Measurements from ENCODE around the gene LENG1.

The LENG1 gene

DNA sequence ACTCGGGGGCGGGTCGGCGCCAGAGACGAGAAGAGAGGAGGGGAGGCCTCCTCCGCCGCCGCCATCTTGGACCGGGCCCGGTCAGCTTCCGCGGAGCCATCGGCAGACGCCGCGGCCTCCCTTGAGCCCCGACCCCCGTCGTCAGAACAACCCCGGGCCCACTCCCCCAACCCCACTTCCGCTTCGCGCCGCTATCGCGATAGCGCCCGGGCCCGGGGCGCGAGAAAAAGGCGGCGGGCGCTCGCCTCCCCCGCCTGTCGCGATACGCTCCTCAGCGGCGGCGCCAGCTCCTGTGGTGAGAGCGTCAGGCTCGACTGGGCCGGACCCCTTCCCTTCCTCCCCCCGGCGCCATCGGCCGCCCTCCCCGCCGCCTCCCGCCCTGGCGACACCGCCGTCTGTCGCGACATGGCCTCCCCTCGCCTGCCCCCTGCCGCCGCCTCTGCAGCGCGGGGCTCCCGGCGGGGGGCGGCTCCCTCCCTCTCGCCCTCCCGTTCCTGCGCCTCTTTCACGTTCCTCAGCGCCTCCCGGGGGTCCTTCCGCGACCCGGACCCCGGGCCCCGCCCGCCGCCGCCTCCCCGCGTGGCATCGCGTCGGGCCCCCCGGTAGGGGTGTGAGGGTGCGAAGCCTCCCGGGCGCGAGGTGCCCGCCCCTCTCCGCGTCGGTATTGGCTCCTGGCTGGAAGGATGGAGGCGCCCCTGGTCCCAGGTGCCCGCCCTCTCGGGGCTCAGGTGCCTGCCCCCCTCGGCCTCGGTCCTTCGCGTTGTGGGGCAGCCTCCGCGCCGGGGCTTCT lies 21.6 kb downstream of the LENG1 start, which contains the start of gene CNOT3:
Gene CNOT3 (plus strand): TSS at position 64 of the 790 bp plus-strand sequence. CDS start 5,217 bp downstream, outside the sequence.
- no peak for DNase-seq

GRCh38 chr19:54136864-54137698 lies 22.4 kb downstream of the LENG1 start:
- peak; percentile 100 for DNase-seq

DNA sequence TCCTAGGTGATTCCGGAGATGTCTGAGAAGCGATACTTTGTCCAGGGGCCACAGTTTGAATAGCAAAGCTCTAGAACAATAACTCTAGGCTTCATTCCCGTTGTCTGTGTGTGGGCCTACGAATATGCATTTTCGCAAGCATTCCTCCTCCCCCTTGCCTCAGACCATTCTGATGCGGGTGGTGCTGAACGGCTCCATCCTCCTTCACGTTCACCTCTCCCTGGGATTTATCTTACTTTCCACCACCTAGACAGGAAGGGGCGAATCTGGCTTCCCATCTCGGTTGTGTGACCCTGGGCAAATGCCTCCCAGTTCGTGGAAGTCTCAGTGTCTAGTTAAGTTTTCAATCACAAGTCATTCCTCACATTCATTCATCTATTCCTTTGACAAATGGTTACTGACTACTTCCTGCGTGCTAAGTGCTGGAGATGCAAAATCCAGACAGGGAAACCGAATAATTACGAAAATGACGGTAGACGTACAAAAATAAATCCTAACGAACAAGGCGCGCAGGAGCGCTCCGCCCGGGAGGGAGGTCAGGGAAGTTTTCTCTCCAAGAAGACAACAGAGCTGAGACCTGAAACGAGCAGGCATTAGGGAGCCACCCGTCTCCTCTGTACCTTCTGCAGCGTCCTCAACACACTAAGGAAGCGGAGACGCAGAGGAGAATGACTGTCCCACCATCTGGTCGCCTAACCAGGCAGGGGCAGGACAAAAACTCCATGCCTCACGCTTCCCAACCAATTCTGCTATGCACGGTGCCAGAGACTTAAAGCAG lies 23.2 kb downstream of the LENG1 start:
- DNase-seq: no peak

DNA sequence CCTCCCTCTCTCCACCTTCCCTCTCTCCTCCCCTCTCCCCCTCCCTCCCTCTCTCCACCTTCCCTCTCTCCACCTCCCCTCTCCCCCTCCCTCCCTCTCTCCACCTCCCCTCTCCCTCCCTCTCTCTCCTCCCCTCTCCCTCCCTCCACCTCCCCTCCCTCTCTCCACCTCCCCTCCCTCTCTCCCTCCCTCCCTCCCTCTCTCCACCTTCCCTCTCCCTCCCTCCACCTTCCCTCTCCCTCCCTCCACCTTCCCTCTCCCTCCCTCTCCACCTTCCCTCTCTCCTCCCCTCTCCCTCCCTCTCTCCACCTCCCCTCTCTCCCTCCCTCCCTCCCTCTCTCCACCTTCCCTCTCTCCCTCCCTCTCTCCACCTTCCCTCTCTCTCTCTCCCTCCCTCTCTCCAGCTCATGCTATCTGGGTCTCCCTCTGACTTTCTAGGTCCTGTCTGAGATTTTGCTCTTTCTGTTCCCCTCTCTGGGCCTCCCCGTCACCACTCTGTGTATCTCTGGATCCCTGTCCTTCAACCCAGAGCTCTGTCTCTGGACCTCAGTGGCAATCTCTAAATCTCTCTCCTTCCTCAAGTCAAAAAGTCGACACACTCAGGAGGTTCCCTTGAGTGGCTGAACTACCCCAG lies 25.4 kb downstream of the LENG1 start:
- no peak for DNase-seq

GRCh38 chr19:54133312-54133956 lies 26.1 kb downstream of the LENG1 start:
- DNase-seq: peak; percentile 93

DNA sequence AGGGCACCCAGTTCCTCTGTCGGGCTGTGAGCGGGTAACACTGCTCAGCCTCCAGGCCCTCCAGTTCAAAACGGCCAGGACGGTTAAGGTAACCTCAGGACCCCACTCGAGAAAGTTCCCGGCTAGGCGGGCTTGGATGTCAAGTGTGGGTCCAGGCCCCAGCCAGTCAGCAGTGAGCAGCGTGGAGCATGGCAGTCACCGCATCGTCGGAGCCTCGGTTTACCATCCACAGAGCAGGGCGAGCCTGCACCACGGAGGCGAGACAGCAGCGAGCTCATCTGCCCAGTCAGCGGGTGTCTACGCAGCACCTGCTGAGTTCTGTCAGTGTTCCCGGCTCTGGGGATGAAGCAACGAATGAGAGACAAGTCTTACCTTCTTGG lies 29.9 kb downstream of the LENG1 start:
- DNase-seq: no peak

DNA sequence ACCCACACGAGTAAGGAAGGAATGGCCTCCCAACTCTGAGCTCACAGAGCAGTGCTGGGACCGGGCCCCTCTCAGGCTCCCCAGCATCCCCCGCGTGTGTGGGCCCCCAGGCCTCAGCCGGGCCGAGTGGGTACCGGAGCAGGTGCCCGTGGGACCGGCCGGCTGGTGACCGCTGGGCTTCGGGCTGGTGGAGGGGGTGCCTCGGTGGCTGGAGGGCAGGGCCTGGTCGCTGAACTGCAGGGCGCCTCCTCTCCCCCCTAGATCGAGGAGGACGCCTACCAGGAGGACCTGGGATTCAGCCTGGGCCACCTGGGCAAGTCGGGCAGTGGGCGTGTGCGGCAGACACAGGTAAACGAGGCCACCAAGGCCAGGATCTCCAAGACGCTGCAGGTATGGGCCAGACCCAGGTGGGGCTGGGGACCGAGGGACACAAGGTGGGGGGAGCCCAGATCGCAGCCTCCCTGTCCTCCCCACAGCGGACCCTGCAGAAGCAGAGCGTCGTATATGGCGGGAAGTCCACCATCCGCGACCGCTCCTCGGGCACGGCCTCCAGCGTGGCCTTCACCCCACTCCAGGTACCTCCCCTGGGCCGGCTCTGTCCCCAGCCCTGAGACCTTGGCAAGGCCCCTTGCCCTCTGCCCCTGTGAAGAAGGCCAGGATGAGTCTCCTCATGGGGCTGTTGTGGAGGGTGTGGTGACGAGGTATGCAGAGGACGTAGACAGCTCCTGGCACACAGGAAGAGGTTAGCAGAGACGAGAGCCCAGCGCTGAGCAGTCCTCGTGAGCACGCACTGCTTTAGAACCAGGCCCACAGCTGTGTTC lies 30.5 kb downstream of the LENG1 start:
- DNase-seq: no peak

GRCh38 chr19:54128441-54128725 lies 31.1 kb downstream of the LENG1 start:
- DNase-seq: no peak

- DNase-seq: no peak
Observed at GRCh38 chr19:54127688-54128440, 31.7 kb downstream of the LENG1 start.

DNA sequence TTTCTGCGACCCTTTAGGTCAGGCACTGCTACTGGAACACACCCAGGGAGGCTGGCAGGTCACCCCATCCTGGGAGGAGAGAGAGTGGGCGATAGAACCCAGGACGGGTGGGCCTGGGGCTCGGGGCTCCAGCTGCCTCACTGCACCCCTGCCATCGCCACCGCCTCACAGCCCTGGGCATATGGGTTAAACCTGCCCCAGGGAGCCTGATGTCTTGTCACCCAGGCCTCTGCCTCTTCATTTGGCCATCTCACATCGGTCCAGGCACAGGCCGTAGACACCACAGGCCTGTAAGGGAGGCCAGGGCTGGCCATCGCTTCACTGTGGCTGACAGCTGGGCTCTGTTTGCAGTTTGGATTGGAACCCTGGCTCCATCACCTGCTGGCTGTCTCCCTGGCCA lies 33.8 kb downstream of the LENG1 start:
- DNase-seq: no peak

- DNase-seq: no peak
Observed at GRCh38 chr19:54124393-54124792, 35.1 kb downstream of the LENG1 start.

DNA sequence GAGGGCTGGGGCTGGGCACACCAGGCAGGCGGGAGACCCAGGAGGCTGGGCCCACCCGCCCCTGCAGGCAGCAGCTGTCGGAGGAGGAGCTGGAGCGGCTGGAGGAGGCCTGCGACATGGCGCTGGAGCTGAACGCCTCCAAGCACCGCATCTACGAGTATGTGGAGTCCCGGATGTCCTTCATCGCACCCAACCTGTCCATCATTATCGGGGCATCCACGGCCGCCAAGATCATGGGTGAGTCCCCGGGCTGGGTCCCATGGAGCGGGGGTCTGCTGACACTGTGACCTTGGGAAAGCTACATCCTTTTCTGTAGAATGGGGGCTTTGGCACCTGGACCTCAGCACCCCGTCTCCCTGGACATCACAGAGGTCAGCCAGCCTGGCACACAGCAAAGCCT lies 35.8 kb downstream of the LENG1 start:
- DNase-seq: no peak

DNA sequence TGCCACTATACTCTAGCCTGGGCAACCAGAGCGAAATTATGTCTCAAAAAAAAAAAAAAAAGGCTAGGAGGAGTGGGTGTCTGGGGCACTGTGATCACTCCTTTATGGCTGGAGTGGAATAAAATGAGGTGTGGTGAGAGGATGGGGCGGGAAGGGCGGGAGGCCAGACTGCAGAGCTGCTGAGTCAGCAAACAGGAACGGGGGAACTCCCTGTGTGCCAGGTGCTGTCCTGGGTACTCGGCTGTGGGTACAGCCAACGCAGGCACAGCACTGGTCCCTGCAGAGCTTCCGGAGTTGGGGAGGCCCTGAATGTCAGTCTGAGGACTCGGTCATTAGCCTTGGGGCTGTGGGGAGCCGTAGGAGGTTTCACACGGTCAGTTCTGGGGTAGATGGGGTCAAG lies 38.3 kb downstream of the LENG1 start:
- no peak for DNase-seq

DNA sequence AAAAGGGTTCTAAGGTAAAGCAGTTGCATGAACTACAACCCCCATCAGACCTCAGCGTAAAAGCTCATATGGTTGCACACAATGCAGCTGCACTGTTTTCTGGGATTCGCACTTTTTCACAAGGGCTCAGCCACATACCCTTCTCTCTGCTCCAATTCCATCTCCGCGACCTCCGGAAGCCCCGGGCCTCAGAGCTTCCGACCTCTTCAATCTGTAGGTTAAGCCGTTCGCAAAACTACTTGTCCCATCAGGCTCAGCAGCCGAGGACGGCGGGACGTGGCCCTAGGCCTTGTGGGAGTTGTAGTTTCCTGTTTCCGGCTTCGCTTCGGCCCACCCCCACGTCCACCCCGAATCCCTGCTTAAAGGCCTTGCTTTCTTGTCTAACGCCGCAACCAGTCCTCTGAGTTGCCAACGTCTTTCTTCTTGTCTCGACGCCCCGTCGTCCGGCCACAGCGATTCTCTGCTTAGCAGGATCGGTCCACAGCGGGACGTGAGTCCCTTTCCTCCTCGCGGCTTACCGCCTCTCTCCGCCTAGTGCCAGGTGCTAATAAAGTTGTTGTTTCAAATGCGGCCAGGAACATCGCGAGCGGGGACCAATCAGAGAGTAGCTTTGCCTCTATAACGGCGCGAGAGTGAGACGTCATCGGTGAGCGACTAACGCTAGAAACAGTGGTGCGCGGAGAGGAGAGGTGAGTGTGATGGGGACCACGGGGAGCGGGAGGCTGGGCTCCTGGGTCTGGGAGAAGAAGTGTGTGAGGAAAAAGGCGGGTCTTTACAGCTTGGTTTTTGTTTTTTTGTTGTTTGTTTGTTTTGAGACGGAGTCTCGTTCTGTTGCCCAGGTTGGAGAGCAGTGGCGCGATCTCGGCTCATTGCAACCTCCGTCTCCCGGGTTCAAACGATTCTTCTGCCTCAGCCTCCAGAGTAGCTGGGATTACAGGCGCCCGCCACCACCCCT lies 44.1 kb downstream of the LENG1 start, which contains the start of the genes PRPF31 and TFPT:
Gene PRPF31 (plus strand): TSS at position 646 of the 955 bp plus-strand sequence. CDS start 2,525 bp downstream, outside the sequence.
Gene TFPT (minus strand): TSS at position 549 of the 955 bp plus-strand sequence. CDS start 388 bp downstream, at position 161.
- peak; percentile 99 for DNase-seq

GRCh38 chr19:54114340-54115108 lies 45.0 kb downstream of the LENG1 start:
- peak; percentile 71 for DNase-seq

DNA sequence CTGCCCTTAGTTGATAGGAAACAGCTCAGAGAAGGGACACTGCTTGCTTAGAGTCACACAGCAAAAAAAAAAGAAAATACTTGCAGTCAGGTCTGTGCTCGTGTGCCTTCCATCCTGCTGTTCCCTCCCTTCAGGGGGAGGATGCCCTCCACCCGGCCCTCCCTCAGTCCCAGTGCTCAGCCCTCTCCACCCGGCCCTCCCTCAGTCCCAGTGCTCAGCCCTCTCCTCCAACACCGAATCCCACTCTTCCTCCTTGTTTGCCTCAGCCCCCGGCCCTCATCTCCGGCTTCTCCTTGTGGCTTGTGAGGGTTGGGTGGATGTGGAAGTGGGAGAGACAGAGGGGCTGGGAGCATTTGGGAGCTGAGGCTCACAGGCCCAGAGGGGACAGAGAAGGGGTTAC lies 49.9 kb downstream of the LENG1 start:
- DNase-seq: no peak

GRCh38 chr19:54108496-54108895 lies 51.0 kb downstream of the LENG1 start:
- no peak for DNase-seq

DNA sequence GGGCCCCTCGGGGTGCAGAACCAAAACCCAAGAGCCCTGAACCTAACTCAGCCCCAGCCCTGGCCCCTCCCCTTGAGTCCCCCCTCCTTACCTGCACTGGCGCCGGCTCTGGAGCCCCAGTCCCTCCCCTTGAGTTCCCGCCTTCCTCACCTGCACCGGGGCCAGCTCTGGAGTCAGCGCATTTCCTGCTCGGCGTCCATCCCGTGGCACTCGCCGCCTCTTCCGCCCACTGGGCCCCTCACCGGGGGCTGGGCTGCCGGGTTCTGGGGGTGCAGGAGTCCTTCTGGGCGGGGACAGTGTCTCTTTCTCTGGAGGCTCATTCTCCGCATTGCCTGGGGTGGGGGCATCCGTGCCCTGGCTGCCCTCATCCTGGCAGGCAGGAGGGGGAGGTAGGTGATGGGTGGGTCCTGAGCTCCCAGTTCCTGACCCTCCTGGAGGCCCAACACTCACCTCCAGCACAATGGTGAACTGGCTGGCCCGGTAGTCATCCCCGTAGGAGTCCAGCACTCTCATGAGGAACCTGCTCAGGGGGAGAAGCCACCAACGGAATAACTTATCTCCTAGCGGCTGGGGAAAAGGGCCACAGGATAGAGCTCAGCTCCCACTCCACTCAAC lies 51.5 kb downstream of the LENG1 start:
- DNase-seq: no peak
